ENCODE results near the gene SREBF2.
"Not testable (repeated sequence)": the region's sequence is repeated elsewhere in the genome, so short reads cannot be mapped to it uniquely, and the experiment has no call there.

DNA sequence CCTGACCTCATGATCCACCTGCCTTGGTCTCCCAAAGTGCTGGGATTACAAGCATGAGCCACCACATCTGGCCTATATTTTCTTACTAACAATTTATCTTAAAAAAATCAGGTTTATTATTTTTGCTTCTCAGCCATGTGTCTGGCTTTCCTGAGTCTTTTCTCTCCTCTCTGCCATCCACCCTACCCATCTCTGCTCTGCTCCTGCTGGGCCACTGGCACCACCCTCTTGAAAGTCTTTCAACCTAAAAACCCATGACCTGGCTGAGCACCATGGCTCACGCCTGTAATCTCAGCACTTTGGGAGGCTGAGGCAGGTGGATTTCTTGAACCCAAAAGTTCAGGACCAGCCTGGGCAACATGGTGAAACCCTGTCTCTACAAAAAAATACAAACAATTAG lies 37.2 kb downstream of the SREBF2 start:
- not testable (repeated sequence) for TF ChIP-seq EZH2 (IDR thresholded peaks at IDR 0.05; ENCODE audit: low read length, unreplicated experiment)
- TF ChIP-seq, protein P1, sequence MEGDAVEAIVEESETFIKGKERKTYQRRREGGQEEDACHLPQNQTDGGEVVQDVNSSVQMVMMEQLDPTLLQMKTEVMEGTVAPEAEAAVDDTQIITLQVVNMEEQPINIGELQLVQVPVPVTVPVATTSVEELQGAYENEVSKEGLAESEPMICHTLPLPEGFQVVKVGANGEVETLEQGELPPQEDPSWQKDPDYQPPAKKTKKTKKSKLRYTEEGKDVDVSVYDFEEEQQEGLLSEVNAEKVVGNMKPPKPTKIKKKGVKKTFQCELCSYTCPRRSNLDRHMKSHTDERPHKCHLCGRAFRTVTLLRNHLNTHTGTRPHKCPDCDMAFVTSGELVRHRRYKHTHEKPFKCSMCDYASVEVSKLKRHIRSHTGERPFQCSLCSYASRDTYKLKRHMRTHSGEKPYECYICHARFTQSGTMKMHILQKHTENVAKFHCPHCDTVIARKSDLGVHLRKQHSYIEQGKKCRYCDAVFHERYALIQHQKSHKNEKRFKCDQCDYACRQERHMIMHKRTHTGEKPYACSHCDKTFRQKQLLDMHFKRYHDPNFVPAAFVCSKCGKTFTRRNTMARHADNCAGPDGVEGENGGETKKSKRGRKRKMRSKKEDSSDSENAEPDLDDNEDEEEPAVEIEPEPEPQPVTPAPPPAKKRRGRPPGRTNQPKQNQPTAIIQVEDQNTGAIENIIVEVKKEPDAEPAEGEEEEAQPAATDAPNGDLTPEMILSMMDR (conservative IDR thresholded peaks at IDR 0.05; ENCODE audit: low read depth, low read length): not testable (repeated sequence)

Data from PC-3 (cell line).